Left ventricle myocardium inferior (tissue), 1 donor: ENCODE results near the gene APMAP. TPM values are rescaled to one million over a fixed set of nuclear protein-coding genes. Genes with fewer than 3 reads are reported as not detected.

Source experiments
- DNase-seq: peaks from one replicate; pipeline ENCODE4 v3.0.0-alpha.2; 2020
- H3K27ac ChIP-seq: fragments of 200-600 bp; replicated peaks from 2 replicates; pipeline ENCODE4 v1.8.0; 2021
- H3K27me3 ChIP-seq: fragments of 200-600 bp; 2 replicates; pipeline ENCODE4 v1.8.0; 2021; ENCODE audit warnings: low read depth
- H3K36me3 ChIP-seq: fragments of 200-600 bp; 2 replicates; pipeline ENCODE4 v1.8.0; 2021
- H3K4me1 ChIP-seq: fragments of 200-600 bp; 2 replicates; pipeline ENCODE4 v1.8.0; 2021
- H3K4me3 ChIP-seq: fragments of 200-600 bp; 2 replicates; pipeline ENCODE4 v1.8.0; 2021; ENCODE audit warnings: mild to moderate bottlenecking, moderate library complexity
- H3K9me3 ChIP-seq: fragments of 200-600 bp; replicated peaks from 2 replicates; pipeline ENCODE4 v1.8.0; 2021
- CTCF ChIP-seq: fragments of 200-600 bp; IDR thresholded peaks from 2 replicates; pipeline ENCODE4 v1.8.0; 2021; ENCODE audit warnings: antibody characterized with exemption, mild to moderate bottlenecking, borderline replicate concordance
- intact Hi-C: fragments of 100-400 bp; cut with micrococcal nuclease; formaldehyde crosslinking; loops from one replicate; pipeline ENCODE4 v1.11.0; 2022
- total RNA-seq: library from RNA; stranded (reverse); fragmentation: NEBNext Ultra II Directional; extraction: Animal tissue kit (Norgen Biotek cat#: 25700); gene quantifications from one replicate; pipeline ENCODE4 v1.2.1, GENCODE V29; 2021
- donor health status: DM: no; HTN: yes; CAD: no; lungs with severe emphysema.

The APMAP gene
- total RNA-seq, 1 donor from 2014 or later: 23.8 TPM

GRCh38 chr20:24993337-24994185, 1.0 kb upstream of the APMAP start:
- no peaks in the 10 kb centered on the region for H3K36me3 ChIP-seq
- peak overlapping the region; percentile 96 for H3K27ac ChIP-seq
- H3K4me1 ChIP-seq: peaks cover 76% of the 10 kb centered on the region
- H3K9me3 ChIP-seq: no peaks in the 10 kb centered on the region
- peak; percentile 58 for TF ChIP-seq CTCF
- DNase-seq: no peak
- intact Hi-C loops: loop anchor here (2.0 to 10.0 kb wide), 3 partner anchors 71 to 401 kb away; partner anchors contain the start of gene ABHD12
- peak overlapping the region; percentile 93 for H3K4me3 ChIP-seq
- H3K27me3 ChIP-seq: no peaks in the 10 kb centered on the region

- Histone ChIP-seq H3K9me3 (no peaks in the 10 kb centered on the region), H3K4me1 (peaks cover 61% of the 10 kb centered on the region), H3K27ac (peak overlapping the region; percentile 96), H3K36me3 (no peaks in the 10 kb centered on the region), H3K27me3 (no peaks in the 10 kb centered on the region), H3K4me3 (peak overlapping the region; percentile 93)
- no peak for TF ChIP-seq CTCF
- intact Hi-C loops: loop anchor here (10.0 kb wide), 2 partner anchors 183 to 403 kb away; partner anchors contain the start of gene ABHD12
- DNase-seq: no peak
Observed at GRCh38 chr20:24991897-24992486, 559 bp downstream of the APMAP start.

- no peak for DNase-seq
- TF ChIP-seq CTCF: no peak
- no peaks in the 10 kb centered on the region for H3K9me3 ChIP-seq
- no peak overlapping the region for H3K27ac ChIP-seq
- no peaks in the 10 kb centered on the region for H3K36me3 ChIP-seq
- peak overlapping the region; percentile 93 for H3K4me3 ChIP-seq
- peaks cover 55% of the 10 kb centered on the region for H3K4me1 ChIP-seq
- intact Hi-C loops: loop anchor here (10.0 kb wide), 2 partner anchors 184 to 404 kb away; partner anchors contain the start of gene ABHD12
- no peaks in the 10 kb centered on the region for H3K27me3 ChIP-seq
Observed at GRCh38 chr20:24990810-24991252, 1.7 kb downstream of the APMAP start.

GRCh38 chr20:24989162-24989561, 3.4 kb downstream of the APMAP start:
- DNase-seq: no peak
- Histone ChIP-seq H3K27me3 (no peaks in the 10 kb centered on the region), H3K27ac (no peak overlapping the region), H3K9me3 (no peaks in the 10 kb centered on the region), H3K36me3 (no peaks in the 10 kb centered on the region), H3K4me1 (peaks cover 56% of the 10 kb centered on the region), H3K4me3 (no peak overlapping the region)
- no peak for TF ChIP-seq CTCF
- intact Hi-C loops: no loop called here

GRCh38 chr20:24987873-24988835, 4.4 kb downstream of the APMAP start:
- Histone ChIP-seq H3K4me3 (no peak overlapping the region), H3K27ac (no peak overlapping the region), H3K27me3 (no peaks in the 10 kb centered on the region), H3K4me1 (peaks cover 53% of the 10 kb centered on the region), H3K9me3 (no peaks in the 10 kb centered on the region), H3K36me3 (no peaks in the 10 kb centered on the region)
- intact Hi-C loops: no loop called here
- DNase-seq: no peak
- TF ChIP-seq CTCF: no peak
